Right lobe of liver (tissue), 6 donors: ENCODE results near the gene ZNF579. TPM values are rescaled to one million over a fixed set of nuclear protein-coding genes. Genes with fewer than 3 reads are reported as not detected.
A peak's percentile ranks its signal among the peaks of the same experiment; 100 is the strongest.

Source experiments
- ATAC-seq, 4 donors: fragments of 200-7000 bp; cut with Tn5 transposase; one replicate each; pipeline ENCODE4 v1.9.1; 2020; ENCODE audit warnings: mild to moderate bottlenecking in 4 of 4, moderate library complexity in 4 of 4
- DNase-seq, 3 donors: peaks; one replicate each; pipeline ENCODE4 v3.0.0-alpha.2; 2020
- H3K27ac ChIP-seq, 3 donors: fragments of 200-600 bp; one replicate each; pipeline ENCODE4 v1.8.0; 2022
- H3K27me3 ChIP-seq, 2 donors: fragments of 200-600 bp; one replicate each; pipeline ENCODE4 v1.8.0; 2022
- H3K36me3 ChIP-seq, 4 donors: fragments of 200-600 bp; sonication (generic) in 1 of 4; one replicate each; pipeline versions ENCODE4 v1.5.1 to v1.8.0; 2017 to 2022; ENCODE audit warnings: control low read depth in 1 of 4
- H3K4me1 ChIP-seq, 4 donors: fragments of 200-600 bp; sonication (generic) in 1 of 4; one replicate each; pipeline versions ENCODE4 v1.5.1 to v1.8.0; 2017 to 2022; ENCODE audit warnings: control low read depth in 1 of 4
- H3K4me3 ChIP-seq, 3 donors: fragments of 200-600 bp; one replicate each; pipeline ENCODE4 v1.8.0; 2022
- H3K9me3 ChIP-seq, 4 donors: fragments of 200-600 bp; sonication (generic) in 1 of 4; one replicate each; pipeline versions ENCODE4 v1.5.1 to v1.8.0; 2017 to 2022; ENCODE audit warnings: control low read depth in 1 of 4
- POLR2A ChIP-seq: fragments of 450-650 bp; IDR thresholded peaks from one replicate; pipeline ENCODE4 v1.6.1; 2017; ENCODE audit warnings: antibody characterized with exemption, mild to moderate bottlenecking
- WGBS: methylation state at CpG from one replicate; pipeline ENCODE4 v1.1.6; 2018; ENCODE audit warnings: low coverage, low lambda C conversion rate; ENCODE audit not compliant: insufficient coverage; ENCODE audit errors: missing lambda C conversion rate; 5-methylcytosine and 5-hydroxymethylcytosine counted together
- intact Hi-C, 2 donors: fragments of 100-400 bp; cut with DNase I; formaldehyde crosslinking; loops; one replicate each; pipeline versions ENCODE4 v1.11.2 to v1.14.1; 2022
- total RNA-seq, 6 experiments: library from RNA; depleted of rRNA in 2 of 6; stranded (reverse); fragments of >200 nt in 2 of 6; fragmentation: NEBNext Ultra II Directional in 3 of 6; extraction: Animal tissue kit (Norgen Biotek cat#: 25700) in 3 of 6; gene quantifications; one replicate each; pipeline versions ENCODE4 v1.1.0 to v1.2.4, GENCODE V29; 2016 to 2023
- TF ChIP-seq, protein P1 (sequence below), 4 donors: fragments of 200-600 bp in 3 of 4; fragments of 450-650 bp in 1 of 4; IDR thresholded peaks; one replicate each; pipeline versions ENCODE4 v1.5.1 to v1.8.0; 2016 to 2022; ENCODE audit warnings: antibody characterized with exemption in 4 of 4, mild to moderate bottlenecking in 2 of 4
- donor health status: DM: no; HTN: yes; CAD: no.
- donor health status: DM: no; HTN: no; CAD: no.
- donor health status: DM: no; HTN: no; CAD: no.
- donor health status: DM: no; HTN: yes; CAD: no.
- donor health status: DM: no; HTN: yes; CAD: no.

Gene ZNF579
- total RNA-seq, 6 experiments from 2014 or later: 1.9 to 4.6 (median 3.6) TPM

GRCh38 chr19:55554302-55554701, 26.3 kb downstream of the ZNF579 start:
- peaks cover 0 to 5% (median 0%) of the 10 kb centered on the region in 4 donors for H3K4me1 ChIP-seq
- DNase-seq: no peak
- H3K9me3 ChIP-seq: no peaks in the 10 kb centered on the region
- H3K27ac ChIP-seq: no peak overlapping the region
- H3K36me3 ChIP-seq: no peaks in the 10 kb centered on the region
- no peak overlapping the region for H3K4me3 ChIP-seq
- intact Hi-C loops: no loop called here
- WGBS: 81% methylated on average over 7 of the region's 9 CpGs
- no peak for TF ChIP-seq POLR2A
- TF ChIP-seq, protein P1, sequence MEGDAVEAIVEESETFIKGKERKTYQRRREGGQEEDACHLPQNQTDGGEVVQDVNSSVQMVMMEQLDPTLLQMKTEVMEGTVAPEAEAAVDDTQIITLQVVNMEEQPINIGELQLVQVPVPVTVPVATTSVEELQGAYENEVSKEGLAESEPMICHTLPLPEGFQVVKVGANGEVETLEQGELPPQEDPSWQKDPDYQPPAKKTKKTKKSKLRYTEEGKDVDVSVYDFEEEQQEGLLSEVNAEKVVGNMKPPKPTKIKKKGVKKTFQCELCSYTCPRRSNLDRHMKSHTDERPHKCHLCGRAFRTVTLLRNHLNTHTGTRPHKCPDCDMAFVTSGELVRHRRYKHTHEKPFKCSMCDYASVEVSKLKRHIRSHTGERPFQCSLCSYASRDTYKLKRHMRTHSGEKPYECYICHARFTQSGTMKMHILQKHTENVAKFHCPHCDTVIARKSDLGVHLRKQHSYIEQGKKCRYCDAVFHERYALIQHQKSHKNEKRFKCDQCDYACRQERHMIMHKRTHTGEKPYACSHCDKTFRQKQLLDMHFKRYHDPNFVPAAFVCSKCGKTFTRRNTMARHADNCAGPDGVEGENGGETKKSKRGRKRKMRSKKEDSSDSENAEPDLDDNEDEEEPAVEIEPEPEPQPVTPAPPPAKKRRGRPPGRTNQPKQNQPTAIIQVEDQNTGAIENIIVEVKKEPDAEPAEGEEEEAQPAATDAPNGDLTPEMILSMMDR (IDR thresholded peaks at IDR 0.05): no peak
- H3K27me3 ChIP-seq: peaks cover 0 to 6% of the 10 kb centered on the region in 2 donors
- no peak for ATAC-seq

DNA sequence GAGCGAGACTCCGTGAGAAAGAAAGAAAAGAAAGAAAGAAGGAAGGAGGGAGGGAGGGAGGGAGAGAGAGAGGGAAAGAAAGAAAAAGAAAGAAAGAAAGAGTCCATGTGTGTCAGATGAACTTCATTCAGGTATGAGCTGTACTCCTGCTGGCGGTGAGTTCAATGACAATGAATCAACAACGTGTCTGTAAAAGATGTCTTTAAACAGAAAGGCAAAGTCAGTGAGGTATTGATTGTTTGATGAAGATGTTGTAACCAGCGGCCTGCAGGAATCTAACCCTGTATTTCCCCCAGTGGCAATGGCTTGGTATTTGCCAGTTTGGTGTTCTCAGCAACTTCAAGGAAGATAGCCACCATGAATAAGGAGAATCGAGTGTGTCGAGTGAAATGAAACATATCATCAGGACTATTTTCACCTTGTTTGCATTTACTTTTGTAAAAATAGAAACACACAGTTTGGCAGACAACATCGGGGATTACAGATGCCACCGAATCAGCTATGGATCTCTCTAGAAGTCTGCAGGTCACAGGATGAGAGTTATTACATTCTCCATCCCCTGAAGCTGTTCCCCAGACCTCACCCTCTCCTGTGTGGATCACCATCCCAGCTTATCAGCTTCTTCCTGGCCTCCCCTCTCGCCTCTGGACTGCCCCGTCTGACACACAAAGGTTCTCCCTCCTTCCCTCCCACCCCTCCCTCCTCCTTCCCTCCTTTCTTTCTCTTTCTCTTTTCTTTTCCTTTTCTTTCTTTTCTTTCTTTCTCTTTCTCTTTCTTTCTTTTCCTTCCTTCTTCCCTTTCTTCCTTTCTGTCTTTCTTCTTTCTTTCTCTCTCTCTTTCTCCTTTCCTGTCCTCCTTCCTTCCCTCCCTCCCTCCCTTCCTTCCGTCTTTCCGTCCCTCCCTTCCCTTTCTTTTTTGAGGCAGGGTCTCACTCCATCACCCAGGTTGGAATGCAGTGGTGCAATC, 27.1 kb downstream of the ZNF579 start:
- TF ChIP-seq POLR2A: no peak
- TF ChIP-seq, protein P1 (IDR thresholded peaks at IDR 0.05): no peak
- Histone ChIP-seq H3K4me3 (no peak overlapping the region), H3K36me3 (no peaks in the 10 kb centered on the region), H3K27me3 (peaks cover 0 to 6% of the 10 kb centered on the region in 2 donors), H3K27ac (no peak overlapping the region), H3K9me3 (no peaks in the 10 kb centered on the region), H3K4me1 (peaks cover 0 to 5% (median 0%) of the 10 kb centered on the region in 4 donors)
- no peak for DNase-seq
- WGBS: 46% methylated on average over 11 of the region's 13 CpGs
- intact Hi-C loops: no loop called here
- ATAC-seq: peak in 2 of 4 donors; percentile 40 to 43

GRCh38 chr19:55552620-55553019, 28.0 kb downstream of the ZNF579 start:
- DNase-seq (no peak), ATAC-seq (no peak)
- Histone ChIP-seq H3K4me1 (peaks cover 0 to 5% (median 0%) of the 10 kb centered on the region in 4 donors), H3K27me3 (peaks cover 0 to 6% of the 10 kb centered on the region in 2 donors), H3K4me3 (no peak overlapping the region), H3K27ac (no peak overlapping the region), H3K36me3 (no peaks in the 10 kb centered on the region), H3K9me3 (no peaks in the 10 kb centered on the region)
- no peak for TF ChIP-seq POLR2A
- TF ChIP-seq, protein P1 (IDR thresholded peaks at IDR 0.05): no peak
- intact Hi-C loops: no loop called here
- 59% methylated on average over 11 of the region's 13 CpGs for WGBS

DNA sequence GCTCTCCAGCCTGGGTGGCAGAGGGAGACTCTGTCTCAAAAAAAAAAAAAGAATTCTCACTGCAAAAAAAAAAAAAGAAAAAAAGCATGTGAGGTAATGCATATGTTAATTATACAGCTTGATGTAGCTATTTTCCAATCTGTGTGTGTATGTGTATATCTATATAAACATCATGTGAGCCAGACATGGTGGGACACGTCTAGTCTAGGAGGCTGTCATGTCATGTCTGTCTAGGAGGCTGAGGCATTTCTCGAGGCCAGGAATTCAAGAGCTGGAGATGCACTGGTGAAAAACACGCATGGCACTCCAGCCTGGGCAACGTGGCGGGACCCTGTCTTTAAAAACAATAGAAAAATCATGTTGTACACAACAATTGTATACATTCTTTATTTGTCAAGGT, 28.4 kb downstream of the ZNF579 start:
- Histone ChIP-seq H3K36me3 (no peaks in the 10 kb centered on the region), H3K4me3 (no peak overlapping the region), H3K9me3 (no peaks in the 10 kb centered on the region), H3K27me3 (peaks cover 0 to 6% of the 10 kb centered on the region in 2 donors), H3K27ac (no peak overlapping the region), H3K4me1 (peaks cover 0 to 5% (median 0%) of the 10 kb centered on the region in 4 donors)
- intact Hi-C loops: no loop called here
- 69% methylated on average over 5 of the region's 5 CpGs for WGBS
- ATAC-seq (no peak), DNase-seq (no peak)
- no peak for TF ChIP-seq POLR2A

DNA sequence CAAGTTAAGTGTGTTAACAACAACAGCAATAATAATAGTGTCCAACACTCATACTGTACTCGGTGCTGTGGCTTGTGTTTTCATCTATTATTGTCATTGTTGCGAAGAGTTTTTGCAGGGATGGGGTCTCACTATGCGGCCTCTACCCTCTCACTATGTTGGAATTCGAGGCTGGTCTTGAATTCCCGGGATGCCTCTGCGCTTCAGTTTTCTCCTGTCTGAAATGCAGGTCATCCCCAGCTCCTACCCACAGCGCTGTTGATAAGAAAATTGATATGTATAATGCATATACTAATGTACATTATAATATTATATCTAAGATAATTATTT, 30.4 kb downstream of the ZNF579 start:
- H3K9me3 ChIP-seq: no peaks in the 10 kb centered on the region
- H3K4me1 ChIP-seq: peaks cover 0 to 5% (median 0%) of the 10 kb centered on the region in 4 donors
- WGBS: 32% methylated on average over 7 of the region's 7 CpGs
- no peak overlapping the region for H3K27ac ChIP-seq
- intact Hi-C loops: no loop called here
- ATAC-seq (no peak), DNase-seq (no peak)
- TF ChIP-seq, protein P1 (IDR thresholded peaks at IDR 0.05): no peak
- no peak for TF ChIP-seq POLR2A
- H3K4me3 ChIP-seq: no peak overlapping the region
- no peaks in the 10 kb centered on the region for H3K36me3 ChIP-seq
- H3K27me3 ChIP-seq: peaks cover 0 to 6% of the 10 kb centered on the region in 2 donors
